ENCODE results near the gene C1orf226. TPM values are rescaled to one million over a fixed set of nuclear protein-coding genes. Genes with fewer than 3 reads are reported as not detected.

C1orf226 gene
- total RNA-seq, 1 donor from 2014 or later: 6.4 TPM

DNA sequence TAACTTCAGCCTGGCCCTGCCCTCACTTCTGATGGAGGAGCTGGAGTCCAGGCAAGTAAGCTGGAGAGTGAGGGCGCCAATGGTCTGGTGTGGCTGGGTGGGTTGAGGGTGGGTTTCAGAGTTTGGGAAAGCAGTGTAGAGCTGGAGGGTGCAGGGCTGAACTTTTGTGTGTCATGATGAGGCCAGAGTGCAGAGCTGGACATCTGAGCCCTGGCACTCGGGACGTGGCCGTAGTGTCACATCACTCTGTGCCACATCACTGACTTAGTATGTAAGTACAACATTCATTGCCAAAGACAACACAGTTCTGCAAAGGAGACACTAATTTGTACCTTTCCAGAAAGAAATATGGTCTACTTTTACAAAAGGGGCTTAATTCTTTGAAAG is 20.7 kb upstream of the C1orf226 start:
- DNase-seq (ENCODE audit: low spot score): no peak
- TF ChIP-seq, protein P1, sequence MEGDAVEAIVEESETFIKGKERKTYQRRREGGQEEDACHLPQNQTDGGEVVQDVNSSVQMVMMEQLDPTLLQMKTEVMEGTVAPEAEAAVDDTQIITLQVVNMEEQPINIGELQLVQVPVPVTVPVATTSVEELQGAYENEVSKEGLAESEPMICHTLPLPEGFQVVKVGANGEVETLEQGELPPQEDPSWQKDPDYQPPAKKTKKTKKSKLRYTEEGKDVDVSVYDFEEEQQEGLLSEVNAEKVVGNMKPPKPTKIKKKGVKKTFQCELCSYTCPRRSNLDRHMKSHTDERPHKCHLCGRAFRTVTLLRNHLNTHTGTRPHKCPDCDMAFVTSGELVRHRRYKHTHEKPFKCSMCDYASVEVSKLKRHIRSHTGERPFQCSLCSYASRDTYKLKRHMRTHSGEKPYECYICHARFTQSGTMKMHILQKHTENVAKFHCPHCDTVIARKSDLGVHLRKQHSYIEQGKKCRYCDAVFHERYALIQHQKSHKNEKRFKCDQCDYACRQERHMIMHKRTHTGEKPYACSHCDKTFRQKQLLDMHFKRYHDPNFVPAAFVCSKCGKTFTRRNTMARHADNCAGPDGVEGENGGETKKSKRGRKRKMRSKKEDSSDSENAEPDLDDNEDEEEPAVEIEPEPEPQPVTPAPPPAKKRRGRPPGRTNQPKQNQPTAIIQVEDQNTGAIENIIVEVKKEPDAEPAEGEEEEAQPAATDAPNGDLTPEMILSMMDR (IDR thresholded peaks at IDR 0.05): no peak
- H3K9me3 Mint-ChIP-seq (ENCODE audit: low read depth): no peaks in the 10 kb centered on the region
- H3K36me3 Mint-ChIP-seq (ENCODE audit: low read depth): peaks cover 14% of the 10 kb centered on the region
- no peaks in the 10 kb centered on the region for H3K27me3 Mint-ChIP-seq (ENCODE audit: low read depth)
- no peak overlapping the region for H3K4me3 Mint-ChIP-seq (ENCODE audit: unreplicated experiment)
- H3K27ac Mint-ChIP-seq (ENCODE audit: unreplicated experiment): peak overlapping the region; percentile 5
- peaks cover 12% of the 10 kb centered on the region for H3K4me1 Mint-ChIP-seq (ENCODE audit: low read depth)

DNA sequence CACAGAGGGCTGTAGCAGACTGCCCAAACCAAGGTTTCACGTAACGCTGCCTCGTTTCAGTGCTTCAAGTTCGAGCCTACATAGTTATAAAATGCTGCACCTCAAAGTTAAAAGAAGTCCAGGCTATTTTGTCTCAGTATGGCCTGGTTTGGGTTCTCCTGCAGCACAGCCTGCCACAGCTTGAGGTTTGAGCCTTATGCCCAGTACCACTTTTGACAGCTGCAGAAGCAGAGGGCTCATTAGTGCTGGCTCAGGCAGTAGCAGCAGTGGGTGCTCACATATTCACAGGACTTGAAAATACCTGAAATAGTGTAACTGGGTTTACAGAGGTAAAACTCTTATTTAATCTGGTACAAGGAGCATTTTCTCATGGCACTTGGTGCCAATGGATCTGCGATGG is 20.2 kb upstream of the C1orf226 start:
- H3K9me3 Mint-ChIP-seq (ENCODE audit: low read depth): no peaks in the 10 kb centered on the region
- H3K4me1 Mint-ChIP-seq (ENCODE audit: low read depth): peaks cover 12% of the 10 kb centered on the region
- peak overlapping the region; percentile 5 for H3K27ac Mint-ChIP-seq (ENCODE audit: unreplicated experiment)
- no peak for DNase-seq (ENCODE audit: low spot score)
- H3K36me3 Mint-ChIP-seq (ENCODE audit: low read depth): peaks cover 9% of the 10 kb centered on the region
- TF ChIP-seq, protein P1 (IDR thresholded peaks at IDR 0.05): no peak
- no peak overlapping the region for H3K4me3 Mint-ChIP-seq (ENCODE audit: unreplicated experiment)
- no peaks in the 10 kb centered on the region for H3K27me3 Mint-ChIP-seq (ENCODE audit: low read depth)

DNA sequence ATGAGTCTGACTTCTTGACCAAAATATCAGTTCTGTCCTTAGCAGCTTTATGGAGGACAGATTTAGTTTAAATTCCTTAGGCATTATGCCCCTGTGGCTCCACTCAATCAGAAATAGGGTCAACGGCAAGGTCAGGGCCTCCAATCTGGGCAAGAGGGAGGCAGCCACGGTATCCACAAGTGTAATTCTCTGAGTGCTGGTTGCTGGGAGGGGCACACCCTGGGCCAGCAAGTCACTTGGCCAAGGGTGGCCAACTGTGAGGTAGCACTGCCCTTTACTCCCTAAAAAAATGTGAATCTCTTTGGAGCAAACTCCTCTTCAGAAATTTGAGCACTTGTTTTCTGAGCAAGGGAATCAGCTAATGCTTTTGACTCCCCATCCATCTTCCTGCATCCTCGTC is 17.7 kb upstream of the C1orf226 start:
- TF ChIP-seq, protein P1 (IDR thresholded peaks at IDR 0.05): no peak
- H3K4me3 Mint-ChIP-seq (ENCODE audit: unreplicated experiment): no peak overlapping the region
- H3K4me1 Mint-ChIP-seq (ENCODE audit: low read depth): peaks cover 12% of the 10 kb centered on the region
- DNase-seq (ENCODE audit: low spot score): no peak
- H3K27me3 Mint-ChIP-seq (ENCODE audit: low read depth): no peaks in the 10 kb centered on the region
- H3K36me3 Mint-ChIP-seq (ENCODE audit: low read depth): peaks cover 7% of the 10 kb centered on the region
- no peak overlapping the region for H3K27ac Mint-ChIP-seq (ENCODE audit: unreplicated experiment)
- no peaks in the 10 kb centered on the region for H3K9me3 Mint-ChIP-seq (ENCODE audit: low read depth)

DNA sequence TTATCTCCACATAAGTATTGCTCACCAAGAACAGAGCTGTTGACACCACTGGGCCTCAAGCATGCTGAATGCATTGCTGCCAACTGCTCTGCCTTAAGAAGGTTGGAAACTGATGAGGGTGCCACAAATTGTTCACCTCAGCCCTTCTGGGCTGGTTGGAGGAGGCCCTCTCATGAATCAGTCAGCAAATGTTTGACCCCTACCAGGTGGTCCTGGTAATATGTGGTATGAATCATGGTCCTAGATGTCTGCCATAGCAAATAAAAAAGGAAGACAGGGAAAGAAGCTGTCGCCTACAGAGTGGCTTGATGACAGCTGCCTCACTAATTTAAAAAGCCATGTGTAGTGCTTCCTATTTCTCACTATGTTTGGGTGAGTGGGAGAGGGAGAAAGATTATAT is 17.0 kb upstream of the C1orf226 start:
- DNase-seq (ENCODE audit: low spot score): no peak
- Mint-ChIP-seq H3K27me3 (ENCODE audit: low read depth) (no peaks in the 10 kb centered on the region), H3K4me1 (ENCODE audit: low read depth) (peaks cover 12% of the 10 kb centered on the region), H3K4me3 (ENCODE audit: unreplicated experiment) (no peak overlapping the region), H3K9me3 (ENCODE audit: low read depth) (no peaks in the 10 kb centered on the region), H3K27ac (ENCODE audit: unreplicated experiment) (no peak overlapping the region), H3K36me3 (ENCODE audit: low read depth) (peaks cover 7% of the 10 kb centered on the region)
- TF ChIP-seq, protein P1 (IDR thresholded peaks at IDR 0.05): no peak

DNA sequence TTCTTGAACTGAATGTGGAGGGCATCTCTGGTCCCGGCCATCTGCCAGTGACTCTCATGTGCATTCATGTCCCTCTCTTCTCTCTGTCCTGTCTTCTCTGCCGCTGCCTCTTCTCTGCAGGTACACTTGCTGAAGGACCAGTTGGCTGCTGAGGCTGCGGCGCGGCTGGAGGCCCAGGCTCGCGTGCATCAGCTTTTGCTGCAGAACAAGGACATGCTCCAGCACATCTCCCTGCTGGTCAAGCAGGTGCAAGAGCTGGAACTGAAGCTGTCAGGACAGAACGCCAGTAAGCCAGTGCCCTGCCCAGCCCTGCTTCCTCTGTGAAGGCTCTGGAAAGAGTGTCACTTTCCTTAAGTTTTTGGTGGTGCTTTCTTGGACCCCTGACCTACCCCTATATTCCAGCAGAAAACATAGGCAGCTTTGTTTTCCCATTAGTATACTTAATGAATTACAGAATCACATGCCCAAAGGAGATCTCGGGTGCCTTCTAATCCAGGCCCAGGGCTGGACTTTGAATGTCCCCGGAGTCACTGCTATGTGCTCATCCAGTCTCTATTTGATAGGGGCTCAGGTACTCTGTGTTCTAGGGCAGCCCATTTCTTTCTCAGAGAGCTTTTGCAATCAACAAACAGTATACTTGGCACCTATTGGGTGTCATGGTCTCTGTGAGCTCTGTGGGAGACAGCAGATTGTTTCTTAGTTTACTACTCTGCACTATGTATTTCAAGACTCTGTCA is 16.1 kb upstream of the C1orf226 start:
- peaks cover 11% of the 10 kb centered on the region for H3K4me1 Mint-ChIP-seq (ENCODE audit: low read depth)
- no peaks in the 10 kb centered on the region for H3K9me3 Mint-ChIP-seq (ENCODE audit: low read depth)
- no peak overlapping the region for H3K27ac Mint-ChIP-seq (ENCODE audit: unreplicated experiment)
- TF ChIP-seq, protein P1 (IDR thresholded peaks at IDR 0.05): no peak
- H3K27me3 Mint-ChIP-seq (ENCODE audit: low read depth): no peaks in the 10 kb centered on the region
- DNase-seq (ENCODE audit: low spot score): no peak
- peaks cover 7% of the 10 kb centered on the region for H3K36me3 Mint-ChIP-seq (ENCODE audit: low read depth)
- no peak overlapping the region for H3K4me3 Mint-ChIP-seq (ENCODE audit: unreplicated experiment)

All from chondrocyte (in vitro differentiated cells).